ENCODE results near the gene FYN. TPM values are rescaled to one million over a fixed set of nuclear protein-coding genes. Genes with fewer than 3 reads are reported as not detected.
A peak's percentile ranks its signal among the peaks of the same experiment; 100 is the strongest.

FYN gene
- total and polyA plus RNA-seq, 9 of the 15 experiments (the other 6 are each of a cell fraction or from before 2014, with no cell fraction given): 2.9 to 22.1 (median 11.4) TPM

DNA sequence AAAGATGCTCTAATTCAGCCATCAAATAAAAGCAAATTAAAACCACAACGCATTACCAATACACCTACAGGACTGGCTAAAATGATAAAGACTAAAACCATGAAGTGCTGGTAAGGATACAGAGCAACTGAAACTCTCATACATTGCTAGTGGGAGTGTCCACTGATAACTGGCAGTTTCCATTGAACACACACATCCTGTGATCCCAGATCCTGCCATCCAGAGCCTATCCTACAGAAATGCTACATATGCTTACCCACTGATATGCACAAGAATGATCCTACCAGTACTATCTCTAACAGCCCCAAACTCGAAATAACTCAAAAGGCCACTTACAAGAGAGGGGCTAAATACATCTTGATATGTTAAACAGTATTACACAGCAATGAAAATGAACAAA is 81.0 kb downstream of the FYN start:
- Histone ChIP-seq H3K79me2 (ENCODE audit: control insufficient read depth, insufficient read depth, low read length) (no peaks in the 10 kb centered on the region; the same call in 2 of the 3 replicates), H2AFZ (ENCODE audit: low read depth, low read length) (0 out of 2 replicates have a peak overlapping the region, but pooled peaks have one; percentile 1), H3K27ac (ENCODE audit: extremely low read depth, low read depth, low read length) (no peak overlapping the region; the same call in 2 of the 3 replicates), H3K9ac (ENCODE audit: insufficient read depth in 1 of 2, low read depth in 2 of 2, low read length in 2 of 2) (no peak overlapping the region), H3K9me3 (replicated peaks; ENCODE audit: control insufficient read depth, insufficient read depth, low read depth, low read length) (no peaks in the 10 kb centered on the region), H3K27me3 (ENCODE audit: control insufficient read depth in 2 of 2, insufficient read depth in 2 of 2, low read length in 2 of 2) (no peaks in the 10 kb centered on the region), H3K4me2 (ENCODE audit: insufficient read depth, low read length) (peak overlapping the region; percentile 36), H3K9me1 (ENCODE audit: control insufficient read depth, insufficient read depth, low read length) (no peaks in the 10 kb centered on the region), H4K20me1 (replicated peaks; ENCODE audit: control insufficient read depth, insufficient read depth, low read length) (no peaks in the 10 kb centered on the region), H3K36me3 (ENCODE audit: control insufficient read depth, insufficient read depth, low read length) (no peaks in the 10 kb centered on the region), H3K4me1 (replicated peaks in 1 of 2; ENCODE audit: control insufficient read depth in 2 of 2, insufficient read depth in 2 of 2, low read length in 2 of 2) (peaks cover 0 to 17% of the 10 kb centered on the region in 2 experiments; a peak in 3 of 5 replicates), H3K4me3 (no peak overlapping the region)
- in situ Hi-C loops (cut with MboI) (no loop called here), intact Hi-C loops (cut with micrococcal nuclease) (no loop called here)
- 0% methylated on average over 2 of the region's 2 CpGs for WGBS (ENCODE audit: insufficient coverage, low coverage, missing lambda C conversion rate)
- BruUV-seq (replicated peaks): no TSS peak
- CTCF ChIA-PET (ENCODE audit: low intra/inter-chr PET ratio): no interaction called here
- ATAC-seq: peak; percentile 56
- TF ChIP-seq TAF15 (IDR thresholded peaks at IDR 0.05; ENCODE audit: low read depth, low read length) (no peak), ELF1 (tag; IDR thresholded peaks at IDR 0.05) (0 out of 2 replicates have a peak, but pooled peaks have one; percentile 28), TCF3 (CRISPR knock-in tag; IDR thresholded peaks at IDR 0.05) (peak; percentile 76), NCOR1 (IDR thresholded peaks at IDR 0.05) (peak; percentile 61), ARID1B (IDR thresholded peaks at IDR 0.05) (peak; percentile 54; the same call in 1 of the 2 replicates), RBM25 (IDR thresholded peaks at IDR 0.05; ENCODE audit: low read depth, low read length, severe bottlenecking) (peak; percentile 21), TRIM24 (IDR thresholded peaks at IDR 0.05) (peak in 1 of 2 experiments; percentile 28; a peak in 1 of 4 replicates), EP300 (IDR thresholded peaks at IDR 0.05; ENCODE audit: low read length) (peak; percentile 5; the same call in 1 of the 2 replicates), MIER1 (IDR thresholded peaks at IDR 0.05; ENCODE audit: low read depth) (peak; percentile 79), CBFA2T3 (IDR thresholded peaks at IDR 0.05) (peak; percentile 85), CBFA2T2 (conservative IDR thresholded peaks at IDR 0.05) (peak; percentile 71), NFIC (IDR thresholded peaks at IDR 0.05) (0 out of 2 replicates have a peak, but pooled peaks have one; percentile 5), HNRNPLL (IDR thresholded peaks at IDR 0.05; ENCODE audit: low read depth, low read length, poor library complexity, severe bottlenecking) (no peak), TAL1 (IDR thresholded peaks at IDR 0.05) (peak; percentile 55), RCOR1 (IDR thresholded peaks at IDR 0.05; ENCODE audit: borderline replicate concordance in 1 of 2, low read depth in 2 of 2, low read length in 2 of 2) (no peak), PTTG1 (tag; IDR thresholded peaks at IDR 0.05; ENCODE audit: low read depth) (no peak)
- TF ChIP-seq, protein P1, sequence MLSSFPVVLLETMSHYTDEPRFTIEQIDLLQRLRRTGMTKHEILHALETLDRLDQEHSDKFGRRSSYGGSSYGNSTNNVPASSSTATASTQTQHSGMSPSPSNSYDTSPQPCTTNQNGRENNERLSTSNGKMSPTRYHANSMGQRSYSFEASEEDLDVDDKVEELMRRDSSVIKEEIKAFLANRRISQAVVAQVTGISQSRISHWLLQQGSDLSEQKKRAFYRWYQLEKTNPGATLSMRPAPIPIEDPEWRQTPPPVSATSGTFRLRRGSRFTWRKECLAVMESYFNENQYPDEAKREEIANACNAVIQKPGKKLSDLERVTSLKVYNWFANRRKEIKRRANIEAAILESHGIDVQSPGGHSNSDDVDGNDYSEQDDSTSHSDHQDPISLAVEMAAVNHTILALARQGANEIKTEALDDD (IDR thresholded peaks at IDR 0.05): peak; percentile 24; the same call in 1 of the 2 replicates
- TF ChIP-seq, protein P2, sequence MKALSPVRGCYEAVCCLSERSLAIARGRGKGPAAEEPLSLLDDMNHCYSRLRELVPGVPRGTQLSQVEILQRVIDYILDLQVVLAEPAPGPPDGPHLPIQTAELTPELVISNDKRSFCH (CRISPR knock-in tag; IDR thresholded peaks at IDR 0.05): no peak
- TF ChIP-seq, protein P2 (tag; IDR thresholded peaks at IDR 0.05): 0 out of 2 replicates have a peak, but pooled peaks have one; percentile 62
- peak in 3 of 4 experiments; percentile 26 to 65 (median 34) for DNase-seq (ENCODE audit: extremely low read depth in 1 of 4, low spot score in 3 of 4)
- no peak for FAIRE-seq
- POLR2A ChIA-PET: no interaction called here

All from K562 (cell line).